H1 (cell line): ENCODE results near the gene ACTRT1. TPM values are rescaled to one million over a fixed set of nuclear protein-coding genes. Genes with fewer than 3 reads are reported as not detected.

Source experiments
- CTCF ChIA-PET: fragments of 300-600 bp; sonication (Branson Sonifier 250); formaldehyde crosslinking; loops from one replicate; lab custom pipeline; 2021; ENCODE audit not compliant: partially characterized antibody; lab: Charles Lee
- POLR2A ChIA-PET: fragments of 300-600 bp; sonication (Branson Sonifier 250); formaldehyde crosslinking; loops from one replicate; lab custom pipeline; 2021; ENCODE audit warnings: inconsistent platforms; ENCODE audit not compliant: partially characterized antibody; lab: Charles Lee
- DNase-seq, 2 experiments: peaks; one replicate each; pipeline versions ENCODE4 v3.0.0 to v3.0.0-alpha.2; 2010 to 2022; ENCODE audit warnings: low spot score in 2 of 2, low read depth in 1 of 2, mixed read lengths in 1 of 2
- FAIRE-seq: peaks from 2 replicates; lab custom pipeline; 2011; peaks lifted over from hg19 to GRCh38; lab: Jason Lieb, UNC
- H2AFZ ChIP-seq: 2 replicates; pipeline ENCODE4 v1.8.1; 2012; ENCODE audit warnings: low read length, inconsistent platforms
- H2AK5ac ChIP-seq: 2 replicates; pipeline ENCODE4 v1.6.1; 2013; ENCODE audit warnings: low read depth, low read length
- H2BK120ac ChIP-seq: replicated peaks from 2 replicates; pipeline ENCODE3; 2013; ENCODE audit warnings: low read depth, low read length, inconsistent platforms
- H2BK12ac ChIP-seq: 2 replicates; pipeline ENCODE4 v1.6.1; 2013; ENCODE audit warnings: low read depth, low read length
- H2BK15ac ChIP-seq: 2 replicates; pipeline ENCODE4 v1.6.1; 2013; ENCODE audit warnings: low read length
- H2BK20ac ChIP-seq: 2 replicates; pipeline ENCODE4 v1.6.1; 2013; ENCODE audit warnings: low read length
- H2BK5ac ChIP-seq: 2 replicates; pipeline ENCODE4 v1.6.1; 2013; ENCODE audit warnings: low read depth, low read length
- H3K14ac ChIP-seq: 2 replicates; pipeline ENCODE4 v1.6.1; 2013; ENCODE audit warnings: inconsistent platforms; ENCODE audit not compliant: insufficient read length
- H3K18ac ChIP-seq: 2 replicates; pipeline ENCODE4 v1.6.1; 2013; ENCODE audit warnings: low read length; ENCODE audit errors: extremely low read depth
- H3K23ac ChIP-seq: 2 replicates; pipeline ENCODE4 v1.6.1; 2013; ENCODE audit warnings: inconsistent platforms; ENCODE audit not compliant: insufficient read length
- H3K23me2 ChIP-seq: 2 replicates; pipeline ENCODE4 v1.6.1; 2013; ENCODE audit warnings: low read depth, low read length
- H3K27ac ChIP-seq: 2 replicates; pipeline ENCODE4 v1.6.1; 2011; ENCODE audit warnings: low read depth, low read length, inconsistent platforms
- H3K27me3 ChIP-seq, 4 experiments: replicated peaks in 1 of 4; 1 replicate in 1 of 4; 2 replicates in 3 of 4; pipeline versions ENCODE4 v1.6.1 to v1.8.1; 2011 to 2013; ENCODE audit warnings: low read length in 3 of 4, mild to moderate bottlenecking in 3 of 4, inconsistent platforms in 2 of 4, mixed read lengths in 2 of 4, moderate library complexity in 1 of 4; ENCODE audit not compliant: control insufficient read depth in 3 of 4, insufficient read depth in 3 of 4; ENCODE audit errors: extremely low read depth in 1 of 4
- H3K36me3 ChIP-seq, 4 experiments: 2 replicates each; pipeline versions ENCODE4 v1.6.1 to v1.8.1; 2011 to 2013; ENCODE audit warnings: mild to moderate bottlenecking in 4 of 4, low read length in 3 of 4, moderate library complexity in 2 of 4, control low read depth in 1 of 4, inconsistent platforms in 1 of 4; ENCODE audit not compliant: insufficient read depth in 4 of 4, control insufficient read depth in 2 of 4
- H3K4ac ChIP-seq: replicated peaks from 2 replicates; pipeline ENCODE3; 2013; ENCODE audit warnings: low read length, low read depth, mixed read lengths, inconsistent platforms; ENCODE audit not compliant: insufficient read length
- H3K4me1 ChIP-seq, 4 experiments: replicated peaks in 1 of 4; 1 replicate in 1 of 4; 2 replicates in 3 of 4; pipeline versions ENCODE4 v1.6.1 to v1.8.1; 2011 to 2013; ENCODE audit warnings: low read length in 3 of 4, inconsistent platforms in 2 of 4, mixed read lengths in 1 of 4; ENCODE audit not compliant: insufficient read depth in 4 of 4, control insufficient read depth in 3 of 4
- H3K4me2 ChIP-seq, 2 experiments: 2 replicates each; pipeline versions ENCODE4 v1.6.1 to v1.8.1; 2011 to 2013; ENCODE audit warnings: low read depth in 2 of 2, low read length in 2 of 2, control low read depth in 1 of 2, inconsistent platforms in 1 of 2, mild to moderate bottlenecking in 1 of 2; ENCODE audit not compliant: insufficient read depth in 1 of 2
- H3K4me3 ChIP-seq, 4 experiments: fragments of 200-600, 300-600 bp in 1 of 4; sonication (generic), shearing (Covaris generic), sonication (Bioruptor Twin) in 1 of 4; 2 replicates each; pipeline versions ENCODE4 v1.5.1 to v1.8.1; 2011 to 2016; ENCODE audit warnings: low read length in 4 of 4, low read depth in 3 of 4, control low read depth in 2 of 4, inconsistent platforms in 2 of 4, mild to moderate bottlenecking in 2 of 4, mixed read lengths in 1 of 4, moderate library complexity in 1 of 4; ENCODE audit not compliant: insufficient read depth in 2 of 4; ENCODE audit errors: extremely low read depth in 1 of 4
- H3K56ac ChIP-seq: replicated peaks from 2 replicates; pipeline ENCODE3; 2013; ENCODE audit warnings: low read depth, mild to moderate bottlenecking, mixed read lengths, low read length, inconsistent platforms; ENCODE audit not compliant: insufficient read length
- H3K79me1 ChIP-seq: 2 replicates; pipeline ENCODE4 v1.6.1; 2013; ENCODE audit warnings: low read depth, low read length, control low read depth
- H3K79me2 ChIP-seq, 2 experiments: 2 replicates each; pipeline versions ENCODE4 v1.6.1 to v1.8.1; 2012 to 2013; ENCODE audit warnings: low read length in 2 of 2, mild to moderate bottlenecking in 2 of 2, inconsistent platforms in 1 of 2; ENCODE audit not compliant: insufficient read depth in 2 of 2, control insufficient read depth in 1 of 2
- H3K9ac ChIP-seq, 4 experiments: replicated peaks in 1 of 4; 1 replicate in 1 of 4; 2 replicates in 3 of 4; pipeline versions ENCODE4 v1.6.1 to v1.8.1; 2011 to 2013; ENCODE audit warnings: low read depth in 3 of 4, low read length in 3 of 4, control low read depth in 2 of 4, mild to moderate bottlenecking in 2 of 4, moderate library complexity in 2 of 4, inconsistent platforms in 1 of 4; ENCODE audit errors: extremely low read depth in 1 of 4
- H3K9me3 ChIP-seq, 2 experiments: 2 replicates each; pipeline versions ENCODE4 v1.6.1 to v1.8.1; 2012 to 2013; ENCODE audit warnings: mild to moderate bottlenecking in 2 of 2, moderate library complexity in 2 of 2, control low read depth in 1 of 2, inconsistent platforms in 1 of 2, low read depth in 1 of 2, low read length in 1 of 2, mixed read lengths in 1 of 2; ENCODE audit not compliant: insufficient read depth in 2 of 2
- H4K20me1 ChIP-seq, 2 experiments: replicated peaks in 1 of 2; 2 replicates each; pipeline versions ENCODE3 to v1.8.1; 2011 to 2013; ENCODE audit warnings: inconsistent platforms in 2 of 2, low read length in 2 of 2, mild to moderate bottlenecking in 1 of 2; ENCODE audit not compliant: insufficient read depth in 2 of 2, control insufficient read depth in 1 of 2
- H4K5ac ChIP-seq: 2 replicates; pipeline ENCODE4 v1.6.1; 2013; ENCODE audit warnings: low read length, low read depth, mixed read lengths, inconsistent platforms; ENCODE audit not compliant: insufficient read length
- H4K8ac ChIP-seq: 2 replicates; pipeline ENCODE4 v1.8.0; 2013; ENCODE audit warnings: mild to moderate bottlenecking, moderate library complexity, low read length, inconsistent platforms; ENCODE audit not compliant: insufficient read depth; ENCODE audit errors: extremely low read depth
- H4K91ac ChIP-seq: replicated peaks from 2 replicates; pipeline ENCODE3; 2013; ENCODE audit warnings: low read length, mixed read lengths, inconsistent platforms; ENCODE audit not compliant: insufficient read length
- BACH1 ChIP-seq: IDR thresholded peaks from 2 replicates; pipeline ENCODE4 v1.6.1; 2012; ENCODE audit warnings: low read length, improper control_type of control experiment
- CBX8 ChIP-seq: fragments of 300-800, 300-1000 bp; sonication (generic); IDR thresholded peaks from 2 replicates; pipeline ENCODE4 v1.7.1; 2016; ENCODE audit warnings: low read depth, low read length, borderline replicate concordance
- CEBPB ChIP-seq: IDR thresholded peaks from 2 replicates; pipeline ENCODE4 v1.6.1; 2012; ENCODE audit warnings: low read depth, low read length
- E2F6 ChIP-seq: IDR thresholded peaks from 2 replicates; pipeline ENCODE4 v1.6.1; 2012; ENCODE audit warnings: inconsistent platforms
- NANOG ChIP-seq: IDR thresholded peaks from 2 replicates; pipeline ENCODE4 v1.6.1; 2011; ENCODE audit warnings: low read length, low read depth, mild to moderate bottlenecking, inconsistent platforms; ENCODE audit not compliant: insufficient read depth, poor library complexity, severe bottlenecking
- POLR2AphosphoS5 ChIP-seq: IDR thresholded peaks from 2 replicates; pipeline ENCODE4 v1.6.1; 2011; ENCODE audit warnings: low read depth, low read length
- POU5F1 ChIP-seq: IDR thresholded peaks from 2 replicates; pipeline ENCODE4 v1.6.1; 2011; ENCODE audit warnings: low read depth, mild to moderate bottlenecking, low read length, moderate library complexity
- SAP30 ChIP-seq: fragments of 300-600 bp; sonication (generic); IDR thresholded peaks from 2 replicates; pipeline ENCODE4 v1.7.1; 2012; ENCODE audit warnings: low read length, moderate library complexity, mild to moderate bottlenecking, inconsistent platforms; ENCODE audit not compliant: insufficient read depth, insufficient replicate concordance
- SP4 ChIP-seq: IDR thresholded peaks from 2 replicates; pipeline ENCODE4 v1.6.1; 2012; ENCODE audit warnings: low read length, inconsistent platforms
- TAF7 ChIP-seq: optimal IDR thresholded peaks from 2 replicates; pipeline ENCODE3; 2011; ENCODE audit warnings: low read depth, mild to moderate bottlenecking, inconsistent platforms, low read length, moderate library complexity, borderline replicate concordance
- TBP ChIP-seq: IDR thresholded peaks from 2 replicates; pipeline ENCODE4 v1.6.1; 2011; ENCODE audit warnings: low read depth, low read length, improper control_type of control experiment
- ZNF274 ChIP-seq: IDR thresholded peaks from 2 replicates; pipeline ENCODE4 v1.7.0; 2012; ENCODE audit warnings: low read length, borderline replicate concordance; ENCODE audit errors: extremely low read depth
- WGBS, 2 experiments: shearing (Covaris generic) in 1 of 2; methylation state at CpG; one replicate each; pipeline versions ENCODE4 v1.1.6 to v1.1.7; 2013 to 2015; ENCODE audit warnings: low lambda C conversion rate in 2 of 2, mixed read lengths in 2 of 2, inconsistent platforms in 1 of 2, low coverage in 1 of 2, missing lambda C conversion rate in 1 of 2; ENCODE audit not compliant: insufficient replicate concordance in 2 of 2, insufficient coverage in 1 of 2, insufficient read length in 1 of 2; ENCODE audit errors: extremely low coverage in 1 of 2, missing lambda C conversion rate in 1 of 2; 5-methylcytosine and 5-hydroxymethylcytosine counted together
- polyA plus RNA-seq, 7 experiments: library from polyadenylated mRNA; depleted of rRNA in 3 of 7; stranded (reverse) in 5 of 7; unstranded in 2 of 7; fragments of >200 nt in 5 of 7; fragments of 200-250 nt in 2 of 7; gene quantifications; 1 replicate in 5 of 7; 2 replicates in 1 of 7; 4 replicates in 1 of 7; pipeline versions ENCODE4 v1.2.1 to v1.2.3, GENCODE V29; 2011 to 2013; ENCODE audit warnings: missing spikeins in 2 of 7, mixed read lengths in 2 of 7
- total RNA-seq: library from RNA; stranded (reverse); fragmentation: NEBNext Ultra II Directional; extraction: Animal tissue kit (Norgen Biotek cat#: 25700); gene quantifications from 2 replicates; pipeline ENCODE4 v1.2.1, GENCODE V29; 2021

The ACTRT1 gene
- total and polyA plus RNA-seq, 2 of the 8 experiments (the other 6 are each of a cell fraction or from before 2014, with no cell fraction given), result 0.08 TPM; not detected in 1

GRCh38 chrX:128012015-128012414, 40.2 kb downstream of the ACTRT1 start:
- no peak overlapping the region for H3K4me3 ChIP-seq
- no peaks in the 10 kb centered on the region for H3K4me1 ChIP-seq
- no peak overlapping the region for H2BK5ac ChIP-seq
- H3K14ac ChIP-seq, result no peak overlapping the region
- 0 out of 4 replicates have a peak, but pooled peaks cover 0 to 6% of the 10 kb centered on the region in 2 experiments for H3K9me3 ChIP-seq
- no peak overlapping the region for H4K8ac ChIP-seq
- ChIA-PET CTCF (no interaction called here), POLR2A (no interaction called here)
- DNase-seq (no peak), FAIRE-seq (no peak)
- WGBS, 2 experiments, result 90% methylated on average over 1 of the region's 1 CpG; no CpG with 5 or more reads in 1 of the 2 experiments
- H3K36me3 ChIP-seq, result no peaks in the 10 kb centered on the region
- H3K79me2 ChIP-seq, result no peaks in the 10 kb centered on the region
- no peak overlapping the region for H3K27ac ChIP-seq
- no peak overlapping the region for H3K56ac ChIP-seq
- H2BK12ac ChIP-seq, result no peak overlapping the region
- H3K18ac ChIP-seq, result no peak overlapping the region
- H2BK15ac ChIP-seq, result no peak overlapping the region
- H3K79me1 ChIP-seq, result no peaks in the 10 kb centered on the region
- no peak overlapping the region for H2BK20ac ChIP-seq
- H2AFZ ChIP-seq, result no peak overlapping the region
- no peak overlapping the region for H4K5ac ChIP-seq
- H3K4ac ChIP-seq, result no peak overlapping the region
- H3K23ac ChIP-seq, result no peak overlapping the region
- no peak overlapping the region for H2AK5ac ChIP-seq
- H2BK120ac ChIP-seq, result no peak overlapping the region
- no peak overlapping the region for H3K9ac ChIP-seq
- no peak overlapping the region for H3K4me2 ChIP-seq
- H3K23me2 ChIP-seq, result no peaks in the 10 kb centered on the region
- H4K91ac ChIP-seq, result no peak overlapping the region
- no peaks in the 10 kb centered on the region for H4K20me1 ChIP-seq
- no peaks in the 10 kb centered on the region for H3K27me3 ChIP-seq
- no peak for TF ChIP-seq CEBPB
- TF ChIP-seq POU5F1, result no peak
- TF ChIP-seq SAP30, result no peak
- no peak for TF ChIP-seq E2F6
- TF ChIP-seq POLR2AphosphoS5, result no peak
- no peak for TF ChIP-seq TAF7
- TF ChIP-seq BACH1, result no peak
- TF ChIP-seq TBP, result no peak
- no peak for TF ChIP-seq ZNF274
- TF ChIP-seq SP4, result no peak
- TF ChIP-seq CBX8, result no peak
- no peak for TF ChIP-seq NANOG
